HT-29 (cell line): ENCODE measurements around the gene NPC1. TPM values are rescaled to one million over a fixed set of nuclear protein-coding genes. Genes with fewer than 3 reads are reported as not detected.

Experiments used
- DNase-seq: peaks from one replicate; pipeline ENCODE4 v3.0.0-alpha.2; 2015; ENCODE audit warnings: low spot score
- total RNA-seq: library from RNA; depleted of rRNA; stranded (reverse); fragments of >200 nt; shearing (Covaris generic); gene quantifications from 2 replicates; pipeline ENCODE4 v1.2.3, GENCODE V29; 2014

The NPC1 gene
- total RNA-seq, 1 experiment from 2014 or later, result 48.5 TPM

DNA sequence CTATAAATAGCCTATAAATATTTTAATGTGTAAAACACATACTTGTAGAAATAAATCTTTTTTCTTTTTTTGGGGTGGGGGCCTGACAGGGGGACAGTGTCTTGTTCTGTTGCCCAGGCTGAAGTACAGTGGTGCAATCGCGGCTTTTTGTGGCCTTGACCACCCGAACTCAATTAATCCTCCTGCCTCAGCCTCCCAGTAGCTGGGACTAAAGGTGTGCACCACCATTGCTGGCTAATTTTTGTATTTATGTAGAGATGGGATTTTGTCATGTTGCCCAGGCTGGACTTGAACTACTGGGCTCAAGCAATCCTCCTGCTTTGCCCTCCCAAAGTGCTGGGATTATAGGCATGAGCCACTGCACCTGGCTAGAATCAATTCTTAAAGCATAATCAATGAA, 37.6 kb downstream of the NPC1 start:
- DNase-seq, result no peak

DNA sequence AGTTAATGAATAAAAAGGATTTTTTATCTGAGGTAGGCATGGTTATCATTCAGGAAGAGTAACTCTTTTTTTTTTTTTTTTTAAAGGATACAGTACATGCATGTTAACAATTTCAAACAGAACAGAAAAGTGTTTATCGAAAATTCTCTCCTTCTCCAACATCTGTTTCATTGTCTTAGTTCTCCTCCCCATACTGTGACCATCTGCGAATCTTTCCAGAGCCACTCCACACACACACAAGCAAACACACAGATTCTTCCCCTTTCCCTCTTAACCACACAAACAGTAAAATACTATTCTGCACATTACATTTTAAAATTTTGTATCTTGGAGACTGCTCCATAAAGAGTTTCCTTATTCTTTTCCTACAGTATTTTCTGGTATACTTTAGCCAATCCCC, 38.0 kb downstream of the NPC1 start:
- DNase-seq, result no peak

DNA sequence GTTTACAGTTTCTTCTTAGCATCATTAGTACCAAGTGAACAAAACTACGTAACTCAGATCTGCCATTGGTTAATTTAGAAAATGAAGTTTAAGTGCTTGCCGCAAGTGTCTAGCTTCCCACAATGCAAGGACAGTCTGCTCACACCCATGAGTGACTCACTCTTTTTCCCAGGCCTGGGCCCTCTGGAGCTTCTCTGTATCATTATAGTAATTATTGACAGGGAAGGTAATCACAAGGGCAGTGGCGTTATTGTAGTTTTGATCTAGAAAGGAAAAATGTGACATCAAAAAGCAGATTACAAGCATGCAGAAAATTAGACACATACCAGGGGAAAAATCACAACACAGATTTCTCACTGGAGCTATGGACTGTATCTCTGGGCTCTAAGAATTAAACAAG, 38.5 kb downstream of the NPC1 start:
- no peak for DNase-seq

DNA sequence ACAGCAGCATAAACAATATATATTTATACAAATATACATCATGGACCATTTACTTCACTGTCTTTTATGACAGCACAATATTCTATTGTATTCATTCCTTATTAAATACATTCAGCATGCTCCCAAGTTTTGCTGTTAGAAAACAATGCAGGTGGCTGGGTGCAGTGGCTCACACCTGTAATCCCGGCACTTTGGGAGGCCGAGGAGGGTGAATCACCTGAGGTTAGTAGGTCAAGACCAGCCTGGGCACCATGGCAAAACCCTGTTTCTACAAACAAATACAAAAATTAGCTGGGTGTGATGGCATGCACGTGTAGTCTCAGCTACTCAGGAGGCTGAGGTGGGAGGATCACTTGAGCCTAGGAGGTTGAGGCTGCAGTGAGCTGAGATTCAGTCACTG, 39.0 kb downstream of the NPC1 start:
- DNase-seq, result no peak

DNA sequence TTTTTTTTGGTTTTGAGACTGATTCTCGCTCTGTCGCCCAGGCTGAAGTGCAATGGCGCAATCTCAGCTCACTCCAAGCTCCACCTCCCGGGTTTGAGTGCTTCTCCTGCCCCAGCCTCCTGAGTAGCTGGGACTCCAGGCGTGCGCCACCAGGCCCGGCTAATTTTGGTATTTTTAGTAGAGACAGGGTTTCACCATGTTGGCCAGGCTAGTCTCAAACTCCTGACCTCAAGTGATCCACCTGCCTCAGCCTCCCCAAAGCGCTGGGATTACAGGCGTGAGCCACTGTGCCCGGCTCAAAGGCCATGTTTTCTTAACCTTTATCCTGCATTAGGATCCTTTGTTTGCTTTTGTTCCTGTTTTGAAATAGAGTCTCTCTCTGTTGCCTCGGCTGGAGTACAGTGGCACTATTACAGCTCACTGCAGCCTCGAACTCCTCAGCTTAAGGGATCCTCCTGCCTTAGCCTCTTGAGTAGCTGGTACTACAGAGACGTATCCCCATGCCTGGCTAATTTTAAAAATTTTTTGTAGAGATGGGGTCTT, 41.0 kb downstream of the NPC1 start:
- DNase-seq, result no peak

DNA sequence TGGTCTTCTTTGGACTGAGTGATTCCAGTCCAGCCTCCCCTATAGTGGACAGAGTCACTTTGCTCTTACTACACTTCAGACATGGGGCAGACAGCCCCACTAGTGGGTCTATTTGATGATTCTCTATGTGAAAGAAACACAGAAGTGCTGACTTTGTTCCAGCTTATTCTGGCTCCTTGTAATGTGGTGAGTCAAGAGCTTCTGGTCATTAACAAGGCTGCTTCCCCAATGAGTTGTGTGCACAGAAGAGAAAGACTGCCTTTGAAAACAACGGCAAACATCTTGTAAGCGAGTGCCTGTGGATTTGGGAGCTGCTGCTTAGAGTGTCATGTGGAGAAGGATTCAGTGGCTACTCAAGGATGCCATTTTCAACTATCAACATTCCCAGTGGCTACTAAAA, 43.8 kb downstream of the NPC1 start:
- no peak for DNase-seq

DNA sequence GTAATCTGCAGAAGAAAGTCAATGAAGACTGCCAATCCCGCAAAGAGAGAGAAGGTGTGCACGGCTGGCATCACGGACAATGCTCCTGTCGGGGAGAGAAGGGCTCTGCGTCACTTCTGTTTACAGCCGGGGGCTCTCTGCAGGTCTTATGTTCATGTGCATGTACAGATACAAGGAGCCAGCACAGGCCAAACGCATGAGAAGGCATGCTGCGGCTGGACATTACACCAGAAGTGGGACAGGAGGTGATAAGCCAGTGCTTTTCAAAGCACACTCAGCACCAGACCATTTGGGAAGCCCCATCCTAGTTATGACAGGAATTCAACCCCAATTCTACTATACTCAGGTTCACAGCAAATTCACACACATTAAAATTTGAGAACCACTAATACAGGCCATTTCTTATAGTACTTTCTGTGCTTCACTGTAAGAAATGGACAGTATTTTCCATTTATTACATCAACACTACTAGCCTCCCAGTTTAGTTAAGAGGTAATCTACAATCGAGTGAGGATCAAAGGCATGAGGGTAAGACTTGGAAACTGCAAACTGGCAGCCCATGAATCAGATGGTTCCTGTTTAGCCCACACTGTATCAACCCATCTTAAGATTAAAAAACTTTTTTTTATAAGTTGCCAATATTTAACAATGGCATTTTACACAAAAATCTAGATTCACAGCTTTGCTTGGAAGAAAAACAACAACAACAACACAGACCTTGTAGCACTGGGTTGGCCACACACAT, 44.8 kb downstream of the NPC1 start:
- no peak for DNase-seq

DNA sequence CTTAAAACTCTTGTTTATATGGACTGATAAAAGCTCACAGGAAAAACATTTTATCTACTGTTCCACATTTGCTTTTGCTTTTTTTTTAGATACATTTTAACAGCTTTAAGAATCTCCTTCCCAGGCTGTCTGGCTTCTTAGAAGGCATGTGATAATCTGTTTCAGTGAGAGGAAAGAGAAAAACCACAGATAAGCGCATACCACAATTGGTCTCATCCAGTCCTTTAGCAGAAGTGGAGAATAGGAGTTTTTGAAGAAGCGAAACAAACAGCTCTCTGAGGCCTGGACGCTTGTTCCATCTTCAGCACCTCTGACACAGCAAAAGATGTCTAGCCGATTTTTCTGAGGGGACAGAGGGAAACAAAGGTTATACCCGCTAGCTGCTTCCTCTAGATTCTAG, 45.4 kb downstream of the NPC1 start:
- no peak for DNase-seq

DNA sequence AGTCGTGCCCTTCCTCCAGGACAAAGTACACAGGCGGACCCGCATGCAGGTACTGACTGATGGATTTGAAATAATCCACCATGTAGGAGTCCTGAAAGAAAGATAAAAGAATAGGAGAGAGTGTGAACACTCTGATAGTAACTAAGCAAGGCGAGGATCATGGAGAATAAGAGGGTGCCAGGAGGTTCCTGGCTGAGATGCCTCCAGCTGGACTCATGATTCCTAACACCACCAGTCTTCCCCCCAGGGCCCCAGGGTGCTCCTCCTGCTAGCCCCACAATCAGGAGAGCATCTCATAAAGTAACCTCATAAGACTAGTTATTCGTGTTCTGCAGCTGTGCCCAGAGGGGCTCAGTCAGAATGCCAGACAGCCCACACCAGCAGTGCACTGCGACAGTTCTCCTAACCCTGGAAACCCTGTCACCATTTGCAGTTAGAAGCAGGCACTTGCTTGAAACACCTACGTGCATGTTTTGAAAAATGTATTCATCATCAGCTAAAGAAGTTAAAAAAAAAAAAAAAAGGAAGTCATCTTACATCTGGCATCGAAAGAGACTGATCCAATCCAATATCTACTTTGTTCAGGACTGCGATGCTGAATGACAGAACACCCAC, 46.3 kb downstream of the NPC1 start:
- no peak for DNase-seq

DNA sequence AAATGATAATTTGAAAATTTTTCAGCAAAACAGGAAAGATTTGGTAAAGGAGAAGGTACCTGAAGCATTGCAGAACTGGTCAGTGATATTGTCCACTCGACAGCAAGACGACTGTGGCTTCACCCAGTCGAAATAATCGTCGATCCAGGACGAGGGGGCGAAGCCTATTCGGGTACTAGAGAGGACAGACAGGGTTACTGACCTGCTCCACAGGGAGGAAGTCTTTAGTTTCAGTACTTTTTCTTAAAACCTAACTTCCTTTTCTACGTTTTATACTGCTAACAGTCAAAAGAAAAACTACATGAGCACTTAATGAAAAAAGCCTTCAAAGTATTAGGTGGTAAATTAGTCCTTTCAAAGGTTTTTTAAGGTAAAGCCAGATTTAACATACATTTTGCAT, 47.0 kb downstream of the NPC1 start:
- DNase-seq, result no peak

DNA sequence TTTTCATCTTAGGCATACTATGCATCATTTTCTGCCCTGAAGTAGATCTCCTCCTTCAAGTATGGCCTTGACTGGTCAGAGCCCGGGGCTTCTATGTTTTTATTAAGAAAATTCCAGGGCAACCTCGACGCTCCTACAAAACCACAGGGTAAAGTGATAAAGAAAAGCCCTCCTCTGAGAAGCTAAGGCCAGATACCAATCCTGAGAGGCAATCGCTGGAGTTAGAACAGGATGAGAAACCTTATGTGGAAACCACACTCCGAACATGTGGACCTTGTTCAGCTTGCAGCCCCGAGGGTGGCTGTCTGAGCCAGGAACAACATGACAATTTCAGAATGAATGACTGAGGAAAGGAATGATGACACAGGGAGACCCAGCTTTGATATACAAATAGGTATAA, 47.4 kb downstream of the NPC1 start:
- DNase-seq, result no peak

DNA sequence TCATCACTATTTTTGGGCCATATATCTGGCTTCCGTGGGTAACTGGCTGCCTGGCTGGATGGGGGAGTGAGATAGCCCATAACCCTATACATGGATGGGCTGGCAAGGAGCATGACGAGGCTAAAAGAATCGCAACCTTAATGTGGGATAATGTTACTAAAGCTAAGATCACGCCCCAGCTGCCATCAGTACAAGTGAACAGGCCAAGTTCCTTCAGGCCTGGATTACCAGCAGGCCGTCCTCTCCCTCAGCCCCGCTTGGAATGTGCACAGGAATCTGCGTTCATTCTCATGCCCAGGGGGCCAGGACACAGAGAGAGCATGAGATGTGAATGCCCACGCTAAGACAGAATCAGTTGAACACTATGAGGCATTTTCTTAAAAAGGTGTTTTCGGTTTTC, 48.3 kb downstream of the NPC1 start:
- no peak for DNase-seq

DNA sequence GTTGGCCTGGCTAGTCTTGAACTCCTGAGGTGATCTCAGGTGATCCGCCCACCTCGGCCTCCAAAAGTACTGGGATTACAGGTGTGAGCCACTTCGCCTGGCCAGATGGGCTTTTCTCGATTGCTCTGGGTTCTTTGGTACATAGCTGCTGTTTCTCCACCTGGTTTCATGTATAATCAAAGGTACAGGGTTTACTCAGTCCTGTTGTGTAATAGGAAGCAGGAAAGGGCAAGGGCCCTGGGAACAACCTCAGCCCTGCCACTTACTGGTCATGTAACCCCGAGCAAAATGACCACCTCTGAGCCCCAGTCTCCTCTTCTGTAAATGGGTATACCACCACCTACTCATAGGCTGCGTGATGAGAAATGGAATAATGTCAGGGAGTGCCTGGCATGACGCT, 49.0 kb downstream of the NPC1 start:
- no peak for DNase-seq

DNA sequence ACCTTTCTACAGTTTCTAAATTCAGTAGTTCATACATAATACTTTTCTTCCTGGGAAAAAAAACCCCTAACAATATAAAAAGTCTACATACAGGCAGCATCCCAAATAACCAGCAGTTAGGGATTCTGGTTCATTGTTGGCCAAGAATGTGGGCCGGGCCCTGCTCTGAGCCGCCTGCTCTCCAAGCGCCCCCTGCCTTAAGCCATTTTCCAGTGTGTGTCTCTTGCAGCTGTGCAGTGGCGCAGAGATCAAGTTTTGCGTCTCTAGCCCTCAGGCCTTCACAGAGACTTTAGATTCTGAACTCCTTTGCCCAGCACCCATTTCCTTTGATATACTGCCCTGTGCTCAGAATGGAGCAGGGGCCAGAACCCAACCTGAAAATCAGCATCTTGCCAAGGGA, 50.1 kb downstream of the NPC1 start:
- no peak for DNase-seq

DNA sequence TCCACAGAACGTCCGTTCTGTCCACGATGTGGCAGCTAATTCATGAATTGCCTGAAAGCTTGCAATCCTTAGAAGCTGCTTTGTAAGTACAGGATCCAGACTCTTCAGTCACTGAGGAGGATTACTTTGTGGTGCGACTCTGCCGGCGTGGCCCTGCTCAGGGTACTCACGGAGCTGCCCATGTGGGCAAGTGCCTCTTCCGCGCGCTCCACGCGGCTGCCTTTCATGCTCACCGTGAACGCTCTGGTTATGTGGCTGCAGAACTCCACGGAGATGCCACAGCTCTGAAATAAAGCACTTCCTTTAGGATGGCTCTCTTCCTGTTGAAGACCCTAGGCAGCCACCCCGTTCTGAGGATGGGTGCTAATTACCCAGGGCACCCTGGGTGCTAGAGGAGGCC, 52.0 kb downstream of the NPC1 start:
- DNase-seq, result no peak

DNA sequence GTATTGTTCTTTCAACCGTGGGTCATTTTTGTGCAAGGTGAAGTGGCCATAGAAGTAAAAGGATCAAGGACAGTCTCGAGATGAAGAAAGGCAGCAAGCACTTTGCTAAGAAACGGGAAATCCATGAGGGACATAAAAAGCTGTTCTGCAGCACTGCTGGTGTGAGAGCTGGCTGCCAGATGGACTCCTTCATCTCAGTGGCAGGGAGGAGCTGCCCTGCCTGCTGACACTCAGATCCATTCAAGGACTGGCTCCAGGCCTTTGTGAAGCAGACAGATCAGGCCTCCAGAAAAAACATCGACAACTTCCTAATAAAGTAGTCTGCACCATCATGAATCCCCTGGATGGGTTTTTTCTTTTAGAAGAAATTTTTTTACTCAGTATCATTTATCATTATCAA, 53.5 kb downstream of the NPC1 start:
- no peak for DNase-seq

DNA sequence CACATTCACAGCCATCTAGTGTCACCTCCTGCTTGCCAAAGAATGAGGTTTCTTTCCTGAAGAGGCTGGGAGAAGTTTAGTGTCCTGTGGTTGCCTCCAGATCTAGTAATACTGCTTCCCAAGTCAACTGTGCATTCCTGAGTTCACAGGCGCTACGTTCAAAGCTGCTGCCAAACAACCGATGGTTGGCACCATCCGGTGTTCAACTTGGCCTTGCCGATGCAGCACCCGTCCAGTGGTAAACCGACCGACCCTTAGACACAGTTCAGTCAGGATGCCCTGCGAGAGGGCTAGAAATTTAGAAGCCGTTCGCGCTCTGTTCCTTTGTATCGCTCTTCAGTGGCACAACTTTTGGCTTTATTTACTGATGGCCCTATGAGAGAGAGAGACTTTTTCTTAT, 54.4 kb downstream of the NPC1 start:
- no peak for DNase-seq

DNA sequence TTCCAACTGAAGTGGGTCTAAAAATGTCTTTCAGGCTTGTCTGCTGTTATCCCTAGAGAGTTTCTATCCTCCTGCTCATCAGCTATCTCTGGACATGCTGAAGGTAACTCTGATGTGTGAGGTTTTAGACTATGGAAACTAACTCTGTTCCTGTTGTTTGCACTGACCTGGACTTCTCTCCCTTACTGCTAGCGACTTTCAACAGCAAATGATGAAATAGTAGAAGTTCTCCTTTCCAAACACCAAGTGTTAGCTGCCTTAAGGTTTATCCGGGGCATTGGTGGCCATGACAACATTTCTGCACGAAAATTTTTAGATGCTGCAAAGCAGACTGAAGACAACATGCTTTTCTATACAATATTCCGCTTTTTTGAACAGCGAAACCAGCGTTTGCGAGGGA, 56.1 kb downstream of the NPC1 start:
- DNase-seq, result no peak

DNA sequence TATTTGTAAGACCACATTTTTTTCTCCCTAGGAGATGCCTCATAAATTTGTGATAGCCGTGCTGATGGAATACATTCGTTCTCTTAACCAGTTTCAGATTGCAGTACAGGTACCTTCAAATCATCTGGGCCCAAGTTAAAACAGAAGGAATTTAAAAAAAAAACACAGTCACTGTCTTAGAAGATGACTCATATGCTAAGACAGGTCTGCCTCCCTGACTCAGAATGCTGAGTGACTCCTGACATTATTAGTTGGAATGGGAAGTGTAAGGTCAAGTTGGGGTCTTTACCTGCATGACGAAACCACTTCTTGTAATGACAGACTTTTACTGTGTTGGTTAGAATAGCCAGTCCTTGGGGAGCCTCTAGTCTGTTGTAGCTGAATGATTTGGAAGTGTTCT, 56.7 kb downstream of the NPC1 start:
- DNase-seq, result no peak

DNA sequence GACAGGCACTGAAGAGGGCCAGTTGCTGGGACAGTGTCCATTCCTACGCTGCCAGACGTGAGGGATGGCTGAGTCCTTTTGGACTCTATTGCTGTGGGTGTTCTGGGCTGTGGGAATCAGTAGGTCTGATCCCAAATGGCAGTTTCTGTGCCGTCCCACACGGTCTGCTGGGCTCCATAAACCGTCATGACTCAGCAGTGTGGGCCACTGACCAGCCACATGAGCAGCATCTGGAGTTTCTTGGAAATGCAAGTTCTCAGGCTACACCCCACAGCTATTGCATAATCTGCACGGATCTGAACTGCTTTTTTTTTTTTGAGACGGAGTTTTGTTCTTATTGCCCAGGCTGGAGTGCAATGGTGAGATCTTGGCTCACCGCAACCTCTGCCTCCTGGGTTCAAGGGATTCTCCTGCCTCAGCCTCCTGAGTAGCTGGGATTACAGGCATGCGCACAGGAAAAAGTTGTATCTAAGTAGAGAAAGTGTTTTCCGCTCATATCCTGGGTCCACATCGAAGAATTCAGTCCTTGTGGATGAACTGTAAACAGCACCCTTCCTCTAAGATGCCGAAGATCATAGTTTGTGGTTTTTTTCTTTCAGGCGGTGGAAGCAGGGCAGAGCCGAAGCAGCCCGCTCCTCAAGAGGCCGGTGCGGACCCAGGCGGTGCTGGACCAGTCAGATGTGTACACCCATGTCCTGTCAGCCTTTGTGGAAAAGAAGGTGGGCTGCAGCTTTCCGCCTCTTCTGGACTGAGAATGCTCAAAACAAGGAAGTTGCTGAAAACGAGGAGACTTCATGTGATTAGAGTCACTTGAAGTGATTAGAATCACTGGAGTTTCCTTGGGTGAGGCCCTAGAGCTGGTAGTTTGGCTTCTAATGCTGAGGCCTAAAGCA, 57.5 kb downstream of the NPC1 start:
- DNase-seq, result no peak

DNA sequence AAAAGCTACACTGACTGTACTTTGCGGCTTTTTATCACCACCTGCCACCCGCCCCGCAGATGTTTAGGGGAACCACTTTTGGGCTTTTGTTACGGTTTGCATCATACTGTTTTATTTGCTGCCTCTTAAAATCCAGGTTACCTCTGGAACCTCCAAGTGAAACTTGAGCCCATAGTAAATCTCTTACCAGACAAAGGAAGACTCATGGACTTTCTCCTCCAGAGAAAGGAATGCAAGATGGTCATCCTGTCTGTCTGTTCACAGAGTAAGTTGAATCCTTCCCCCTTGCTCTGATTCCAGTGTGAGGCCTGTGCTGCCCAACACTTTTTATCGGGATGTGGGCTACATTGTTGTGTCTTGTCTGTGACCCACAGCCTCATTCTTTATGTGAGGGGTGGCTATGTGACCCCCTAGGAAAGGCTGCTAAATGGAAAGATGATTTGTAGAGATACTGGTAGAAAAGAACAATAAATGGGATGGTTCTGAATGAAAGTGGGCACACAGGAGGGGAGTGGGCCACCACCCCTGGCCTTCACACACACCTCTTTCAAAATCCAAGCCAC, 59.7 kb downstream of the NPC1 start:
- DNase-seq, result no peak

DNA sequence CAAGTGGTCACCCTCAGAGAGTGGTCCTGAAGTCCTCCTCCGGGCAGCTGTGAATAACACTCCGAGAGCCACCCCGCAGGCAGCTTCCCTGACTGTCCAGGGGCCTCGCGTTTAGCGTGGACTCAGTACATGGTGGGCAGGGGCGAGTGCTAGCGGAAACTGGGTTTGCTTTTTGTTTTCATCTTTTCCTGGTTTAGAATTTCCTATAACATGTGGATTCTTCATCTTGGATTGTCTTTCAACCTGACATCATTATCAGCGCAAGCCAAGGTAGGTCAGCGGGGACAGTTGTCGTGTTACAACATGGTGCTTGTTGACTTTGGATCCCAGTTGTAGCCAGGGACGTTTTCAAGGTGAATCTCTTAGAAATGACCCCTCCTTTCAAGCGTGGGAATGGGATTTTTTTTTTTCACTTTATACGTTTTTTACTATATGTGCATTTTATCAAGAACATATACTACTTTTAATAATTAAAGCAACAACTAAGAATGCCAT, 62.0 kb downstream of the NPC1 start:
- no peak for DNase-seq
